ENCODE measurements around the gene PSMG3.

Gene PSMG3

GRCh38 chr7:1569833-1570632 is at the start of gene PSMG3:
Gene PSMG3 (minus strand): TSS chr7:1570032. CDS start chr7:1569339, 693 bp downstream.
- FAIRE-seq, result no peak

GRCh38 chr7:1618475-1618874 is 48.6 kb upstream of the PSMG3 start:
- no peak for FAIRE-seq

- FAIRE-seq, result no peak
Measured at GRCh38 chr7:1617957-1618356, 48.1 kb upstream of the PSMG3 start.

- no peak for FAIRE-seq
Measured at GRCh38 chr7:1616741-1617140, 46.9 kb upstream of the PSMG3 start.

GRCh38 chr7:1611708-1612241 is 41.9 kb upstream of the PSMG3 start:
- FAIRE-seq, result no peak

- no peak for FAIRE-seq
Measured at GRCh38 chr7:1610678-1611302, 41.0 kb upstream of the PSMG3 start.

GRCh38 chr7:1610013-1610677 is 40.3 kb upstream of the PSMG3 start:
- FAIRE-seq, result no peak

GRCh38 chr7:1609023-1609422 is 39.2 kb upstream of the PSMG3 start:
- FAIRE-seq, result no peak

- no peak for FAIRE-seq
Measured at GRCh38 chr7:1608318-1608717, 38.5 kb upstream of the PSMG3 start.

GRCh38 chr7:1607696-1608095 is 37.9 kb upstream of the PSMG3 start:
- no peak for FAIRE-seq

- FAIRE-seq, result no peak
Measured at GRCh38 chr7:1607001-1607400, 37.2 kb upstream of the PSMG3 start.

GRCh38 chr7:1604383-1604782 is 34.6 kb upstream of the PSMG3 start:
- FAIRE-seq, result no peak

- FAIRE-seq, result no peak
Measured at GRCh38 chr7:1603346-1604225, 33.8 kb upstream of the PSMG3 start.

- FAIRE-seq, result no peak
Measured at GRCh38 chr7:1602386-1602785, 32.6 kb upstream of the PSMG3 start.

GRCh38 chr7:1601956-1602355 is 32.1 kb upstream of the PSMG3 start:
- no peak for FAIRE-seq

- no peak for FAIRE-seq
Measured at GRCh38 chr7:1599640-1600395, 30.0 kb upstream of the PSMG3 start.

- FAIRE-seq, result no peak
Measured at GRCh38 chr7:1598961-1599639, 29.3 kb upstream of the PSMG3 start.

- no peak for FAIRE-seq
Measured at GRCh38 chr7:1598286-1598685, 28.5 kb upstream of the PSMG3 start.

GRCh38 chr7:1597791-1598190 is 28.0 kb upstream of the PSMG3 start:
- no peak for FAIRE-seq

GRCh38 chr7:1597066-1597760 is 27.4 kb upstream of the PSMG3 start:
- FAIRE-seq, result no peak

All from G401.6 (cell line).